H1 (cell line): ENCODE results near the gene TMEM154. TPM values are rescaled to one million over a fixed set of nuclear protein-coding genes. Genes with fewer than 3 reads are reported as not detected.

Source experiments
- CTCF ChIA-PET: fragments of 300-600 bp; sonication (Branson Sonifier 250); formaldehyde crosslinking; loops from one replicate; lab custom pipeline; 2021; ENCODE audit not compliant: partially characterized antibody; lab: Charles Lee
- POLR2A ChIA-PET: fragments of 300-600 bp; sonication (Branson Sonifier 250); formaldehyde crosslinking; loops from one replicate; lab custom pipeline; 2021; ENCODE audit warnings: inconsistent platforms; ENCODE audit not compliant: partially characterized antibody; lab: Charles Lee
- DNase-seq, 2 experiments: peaks; one replicate each; pipeline versions ENCODE4 v3.0.0 to v3.0.0-alpha.2; 2010 to 2022; ENCODE audit warnings: low spot score in 2 of 2, low read depth in 1 of 2, mixed read lengths in 1 of 2
- FAIRE-seq: peaks from 2 replicates; lab custom pipeline; 2011; peaks lifted over from hg19 to GRCh38; lab: Jason Lieb, UNC
- H2AFZ ChIP-seq: 2 replicates; pipeline ENCODE4 v1.8.1; 2012; ENCODE audit warnings: low read length, inconsistent platforms
- H2AK5ac ChIP-seq: 2 replicates; pipeline ENCODE4 v1.6.1; 2013; ENCODE audit warnings: low read depth, low read length
- H2BK120ac ChIP-seq: replicated peaks from 2 replicates; pipeline ENCODE3; 2013; ENCODE audit warnings: low read depth, low read length, inconsistent platforms
- H2BK12ac ChIP-seq: 2 replicates; pipeline ENCODE4 v1.6.1; 2013; ENCODE audit warnings: low read depth, low read length
- H2BK15ac ChIP-seq: 2 replicates; pipeline ENCODE4 v1.6.1; 2013; ENCODE audit warnings: low read length
- H2BK20ac ChIP-seq: 2 replicates; pipeline ENCODE4 v1.6.1; 2013; ENCODE audit warnings: low read length
- H2BK5ac ChIP-seq: 2 replicates; pipeline ENCODE4 v1.6.1; 2013; ENCODE audit warnings: low read depth, low read length
- H3K14ac ChIP-seq: 2 replicates; pipeline ENCODE4 v1.6.1; 2013; ENCODE audit warnings: inconsistent platforms; ENCODE audit not compliant: insufficient read length
- H3K18ac ChIP-seq: 2 replicates; pipeline ENCODE4 v1.6.1; 2013; ENCODE audit warnings: low read length; ENCODE audit errors: extremely low read depth
- H3K23ac ChIP-seq: 2 replicates; pipeline ENCODE4 v1.6.1; 2013; ENCODE audit warnings: inconsistent platforms; ENCODE audit not compliant: insufficient read length
- H3K23me2 ChIP-seq: 2 replicates; pipeline ENCODE4 v1.6.1; 2013; ENCODE audit warnings: low read depth, low read length
- H3K27ac ChIP-seq: 2 replicates; pipeline ENCODE4 v1.6.1; 2011; ENCODE audit warnings: low read depth, low read length, inconsistent platforms
- H3K27me3 ChIP-seq, 4 experiments: replicated peaks in 1 of 4; 1 replicate in 1 of 4; 2 replicates in 3 of 4; pipeline versions ENCODE4 v1.6.1 to v1.8.1; 2011 to 2013; ENCODE audit warnings: low read length in 3 of 4, mild to moderate bottlenecking in 3 of 4, inconsistent platforms in 2 of 4, mixed read lengths in 2 of 4, moderate library complexity in 1 of 4; ENCODE audit not compliant: control insufficient read depth in 3 of 4, insufficient read depth in 3 of 4; ENCODE audit errors: extremely low read depth in 1 of 4
- H3K36me3 ChIP-seq, 4 experiments: 2 replicates each; pipeline versions ENCODE4 v1.6.1 to v1.8.1; 2011 to 2013; ENCODE audit warnings: mild to moderate bottlenecking in 4 of 4, low read length in 3 of 4, moderate library complexity in 2 of 4, control low read depth in 1 of 4, inconsistent platforms in 1 of 4; ENCODE audit not compliant: insufficient read depth in 4 of 4, control insufficient read depth in 2 of 4
- H3K4ac ChIP-seq: replicated peaks from 2 replicates; pipeline ENCODE3; 2013; ENCODE audit warnings: low read length, low read depth, mixed read lengths, inconsistent platforms; ENCODE audit not compliant: insufficient read length
- H3K4me1 ChIP-seq, 4 experiments: replicated peaks in 1 of 4; 1 replicate in 1 of 4; 2 replicates in 3 of 4; pipeline versions ENCODE4 v1.6.1 to v1.8.1; 2011 to 2013; ENCODE audit warnings: low read length in 3 of 4, inconsistent platforms in 2 of 4, mixed read lengths in 1 of 4; ENCODE audit not compliant: insufficient read depth in 4 of 4, control insufficient read depth in 3 of 4
- H3K4me2 ChIP-seq, 2 experiments: 2 replicates each; pipeline versions ENCODE4 v1.6.1 to v1.8.1; 2011 to 2013; ENCODE audit warnings: low read depth in 2 of 2, low read length in 2 of 2, control low read depth in 1 of 2, inconsistent platforms in 1 of 2, mild to moderate bottlenecking in 1 of 2; ENCODE audit not compliant: insufficient read depth in 1 of 2
- H3K4me3 ChIP-seq, 4 experiments: fragments of 200-600, 300-600 bp in 1 of 4; sonication (generic), shearing (Covaris generic), sonication (Bioruptor Twin) in 1 of 4; 2 replicates each; pipeline versions ENCODE4 v1.5.1 to v1.8.1; 2011 to 2016; ENCODE audit warnings: low read length in 4 of 4, low read depth in 3 of 4, control low read depth in 2 of 4, inconsistent platforms in 2 of 4, mild to moderate bottlenecking in 2 of 4, mixed read lengths in 1 of 4, moderate library complexity in 1 of 4; ENCODE audit not compliant: insufficient read depth in 2 of 4; ENCODE audit errors: extremely low read depth in 1 of 4
- H3K56ac ChIP-seq: replicated peaks from 2 replicates; pipeline ENCODE3; 2013; ENCODE audit warnings: low read depth, mild to moderate bottlenecking, mixed read lengths, low read length, inconsistent platforms; ENCODE audit not compliant: insufficient read length
- H3K79me1 ChIP-seq: 2 replicates; pipeline ENCODE4 v1.6.1; 2013; ENCODE audit warnings: low read depth, low read length, control low read depth
- H3K79me2 ChIP-seq, 2 experiments: 2 replicates each; pipeline versions ENCODE4 v1.6.1 to v1.8.1; 2012 to 2013; ENCODE audit warnings: low read length in 2 of 2, mild to moderate bottlenecking in 2 of 2, inconsistent platforms in 1 of 2; ENCODE audit not compliant: insufficient read depth in 2 of 2, control insufficient read depth in 1 of 2
- H3K9ac ChIP-seq, 4 experiments: replicated peaks in 1 of 4; 1 replicate in 1 of 4; 2 replicates in 3 of 4; pipeline versions ENCODE4 v1.6.1 to v1.8.1; 2011 to 2013; ENCODE audit warnings: low read depth in 3 of 4, low read length in 3 of 4, control low read depth in 2 of 4, mild to moderate bottlenecking in 2 of 4, moderate library complexity in 2 of 4, inconsistent platforms in 1 of 4; ENCODE audit errors: extremely low read depth in 1 of 4
- H3K9me3 ChIP-seq, 2 experiments: 2 replicates each; pipeline versions ENCODE4 v1.6.1 to v1.8.1; 2012 to 2013; ENCODE audit warnings: mild to moderate bottlenecking in 2 of 2, moderate library complexity in 2 of 2, control low read depth in 1 of 2, inconsistent platforms in 1 of 2, low read depth in 1 of 2, low read length in 1 of 2, mixed read lengths in 1 of 2; ENCODE audit not compliant: insufficient read depth in 2 of 2
- H4K20me1 ChIP-seq, 2 experiments: replicated peaks in 1 of 2; 2 replicates each; pipeline versions ENCODE3 to v1.8.1; 2011 to 2013; ENCODE audit warnings: inconsistent platforms in 2 of 2, low read length in 2 of 2, mild to moderate bottlenecking in 1 of 2; ENCODE audit not compliant: insufficient read depth in 2 of 2, control insufficient read depth in 1 of 2
- H4K5ac ChIP-seq: 2 replicates; pipeline ENCODE4 v1.6.1; 2013; ENCODE audit warnings: low read length, low read depth, mixed read lengths, inconsistent platforms; ENCODE audit not compliant: insufficient read length
- H4K8ac ChIP-seq: 2 replicates; pipeline ENCODE4 v1.8.0; 2013; ENCODE audit warnings: mild to moderate bottlenecking, moderate library complexity, low read length, inconsistent platforms; ENCODE audit not compliant: insufficient read depth; ENCODE audit errors: extremely low read depth
- H4K91ac ChIP-seq: replicated peaks from 2 replicates; pipeline ENCODE3; 2013; ENCODE audit warnings: low read length, mixed read lengths, inconsistent platforms; ENCODE audit not compliant: insufficient read length
- CEBPB ChIP-seq: IDR thresholded peaks from 2 replicates; pipeline ENCODE4 v1.6.1; 2012; ENCODE audit warnings: low read depth, low read length
- CHD1 ChIP-seq: IDR thresholded peaks from 2 replicates; pipeline ENCODE4 v1.6.1; 2012; ENCODE audit warnings: low read depth, low read length, improper control_type of control experiment
- CTBP2 ChIP-seq: IDR thresholded peaks from 2 replicates; pipeline ENCODE4 v1.7.0; 2011; ENCODE audit warnings: borderline replicate concordance, mild to moderate bottlenecking, moderate library complexity, mixed read lengths, low read length; ENCODE audit not compliant: insufficient read depth, insufficient read length
- EGR1 ChIP-seq: IDR thresholded peaks from 2 replicates; pipeline ENCODE4 v1.6.1; 2011; ENCODE audit warnings: low read depth, low read length, borderline replicate concordance
- GTF2F1 ChIP-seq: IDR thresholded peaks from 2 replicates; pipeline ENCODE4 v1.6.1; 2012; ENCODE audit warnings: low read depth, low read length, improper control_type of control experiment, borderline replicate concordance
- RFX5 ChIP-seq: IDR thresholded peaks from 2 replicates; pipeline ENCODE4 v1.6.1; 2011; ENCODE audit warnings: low read depth, low read length, improper control_type of control experiment, borderline replicate concordance
- TAF1 ChIP-seq: IDR thresholded peaks from 2 replicates; pipeline ENCODE4 v1.6.1; 2011; ENCODE audit warnings: mild to moderate bottlenecking, low read depth, low read length
- YY1 ChIP-seq: IDR thresholded peaks from 2 replicates; pipeline ENCODE4 v1.6.1; 2011; ENCODE audit warnings: low read depth, mild to moderate bottlenecking, low read length
- ZNF274 ChIP-seq: IDR thresholded peaks from 2 replicates; pipeline ENCODE4 v1.7.0; 2012; ENCODE audit warnings: low read length, borderline replicate concordance; ENCODE audit errors: extremely low read depth
- WGBS, 2 experiments: shearing (Covaris generic) in 1 of 2; methylation state at CpG; one replicate each; pipeline versions ENCODE4 v1.1.6 to v1.1.7; 2013 to 2015; ENCODE audit warnings: low lambda C conversion rate in 2 of 2, mixed read lengths in 2 of 2, inconsistent platforms in 1 of 2, low coverage in 1 of 2, missing lambda C conversion rate in 1 of 2; ENCODE audit not compliant: insufficient replicate concordance in 2 of 2, insufficient coverage in 1 of 2, insufficient read length in 1 of 2; ENCODE audit errors: extremely low coverage in 1 of 2, missing lambda C conversion rate in 1 of 2; 5-methylcytosine and 5-hydroxymethylcytosine counted together
- polyA plus RNA-seq, 7 experiments: library from polyadenylated mRNA; depleted of rRNA in 3 of 7; stranded (reverse) in 5 of 7; unstranded in 2 of 7; fragments of >200 nt in 5 of 7; fragments of 200-250 nt in 2 of 7; gene quantifications; 1 replicate in 5 of 7; 2 replicates in 1 of 7; 4 replicates in 1 of 7; pipeline versions ENCODE4 v1.2.1 to v1.2.3, GENCODE V29; 2011 to 2013; ENCODE audit warnings: missing spikeins in 2 of 7, mixed read lengths in 2 of 7
- total RNA-seq: library from RNA; stranded (reverse); fragmentation: NEBNext Ultra II Directional; extraction: Animal tissue kit (Norgen Biotek cat#: 25700); gene quantifications from 2 replicates; pipeline ENCODE4 v1.2.1, GENCODE V29; 2021
- TF ChIP-seq, protein P1 (sequence below): IDR thresholded peaks from 2 replicates; pipeline ENCODE4 v1.6.1; 2011; ENCODE audit warnings: low read depth, mild to moderate bottlenecking, low read length; ENCODE audit not compliant: insufficient read depth

Gene TMEM154
- total and polyA plus RNA-seq, 2 of the 8 experiments (the other 6 are each of a cell fraction or from before 2014, with no cell fraction given), result 0.33 to 1.2 TPM

DNA sequence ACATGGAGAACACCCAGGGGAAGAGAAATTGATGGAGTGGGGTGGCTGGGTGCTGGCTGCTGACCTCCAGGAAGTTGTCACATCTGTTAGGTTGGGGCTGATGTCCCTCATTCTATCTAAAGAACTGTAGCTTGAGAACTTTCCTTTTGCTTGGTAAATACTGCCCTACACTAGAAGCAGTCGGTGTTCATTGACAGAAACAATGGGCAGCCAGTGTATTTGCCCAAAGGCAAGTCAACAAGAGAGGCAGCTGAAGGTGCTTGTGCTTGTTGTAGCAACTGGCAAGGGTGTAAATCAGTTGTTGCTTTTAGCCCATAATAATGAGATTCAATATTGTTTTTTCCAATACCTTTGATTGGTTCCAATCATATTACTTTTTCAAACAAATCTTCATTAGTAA lies 956 bp downstream of the TMEM154 start:
- Histone ChIP-seq H4K91ac (no peak overlapping the region), H3K18ac (no peak overlapping the region), H2BK15ac (no peak overlapping the region), H3K4me1 (peaks cover 0 to 13% (median 7%) of the 10 kb centered on the region in 4 experiments; a peak in 4 of 7 replicates), H3K4me3 (peak overlapping the region in 1 of 4 experiments; percentile 62; a peak in 1 of 8 replicates), H3K36me3 (no peaks in the 10 kb centered on the region), H4K20me1 (no peaks in the 10 kb centered on the region), H3K23ac (no peak overlapping the region), H4K8ac (no peak overlapping the region), H2BK120ac (no peak overlapping the region), H2AFZ (no peak overlapping the region), H3K9ac (no peak overlapping the region), H3K23me2 (peaks cover 4% of the 10 kb centered on the region; the same call in 1 of the 2 replicates), H2AK5ac (no peak overlapping the region), H3K27me3 (peaks cover 0 to 4% (median 2%) of the 10 kb centered on the region in 4 experiments; a peak in 2 of 7 replicates), H3K27ac (no peak overlapping the region), H2BK12ac (no peak overlapping the region), H3K79me2 (no peaks in the 10 kb centered on the region), H3K79me1 (no peaks in the 10 kb centered on the region), H3K4me2 (peak overlapping the region in 1 of 2 experiments; percentile 74; a peak in 2 of 4 replicates), H2BK20ac (no peak overlapping the region), H2BK5ac (no peak overlapping the region), H3K56ac (no peak overlapping the region), H3K14ac (no peak overlapping the region), H3K9me3 (no peaks in the 10 kb centered on the region), H4K5ac (no peak overlapping the region), H3K4ac (no peak overlapping the region)
- POLR2A ChIA-PET, result interaction anchor here (1.6 kb wide), 1 partner anchor 10 kb away, joined by 4 read pairs; no protein-coding TSS in a partner anchor
- WGBS, 2 experiments, result 76% methylated on average over 1 of the region's 1 CpG; no CpG with 5 or more reads in 1 of the 2 experiments
- FAIRE-seq (no peak), DNase-seq (no peak)
- TF ChIP-seq ZNF274 (no peak), TAF1 (no peak), CHD1 (no peak), RFX5 (no peak), YY1 (no peak), EGR1 (no peak), CEBPB (no peak), GTF2F1 (no peak), CTBP2 (no peak)
- TF ChIP-seq, protein P1, sequence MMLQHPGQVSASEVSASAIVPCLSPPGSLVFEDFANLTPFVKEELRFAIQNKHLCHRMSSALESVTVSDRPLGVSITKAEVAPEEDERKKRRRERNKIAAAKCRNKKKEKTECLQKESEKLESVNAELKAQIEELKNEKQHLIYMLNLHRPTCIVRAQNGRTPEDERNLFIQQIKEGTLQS, result no peak
- CTCF ChIA-PET, result interaction anchor here (0.6 to 1.1 kb wide), 5 partner anchors 15 to 397 kb away, joined by 3 read pairs; no protein-coding TSS in a partner anchor
